NCI-H2196 treated with DMSO at 0.1 percent for 48 hours (cell line): ENCODE measurements around the gene RMND1.
"Not testable (repeated sequence)": the region's sequence is repeated elsewhere in the genome, so short reads cannot be mapped to it uniquely, and the experiment has no call there.

Source experiments
- DNase-seq: peaks from one replicate; lab custom pipeline; 2025; ENCODE audit not compliant: unreplicated experiment; lab: John Stamatoyannopoulos, UW

The RMND1 gene

GRCh38 chr6:151451950-151452749 lies at the start of gene RMND1:
TSS of gene RMND1 (minus strand) at chr6:151452126. CDS start at chr6:151445811, 6,315 bp downstream.
- DNase-seq: peak; percentile 100

DNA sequence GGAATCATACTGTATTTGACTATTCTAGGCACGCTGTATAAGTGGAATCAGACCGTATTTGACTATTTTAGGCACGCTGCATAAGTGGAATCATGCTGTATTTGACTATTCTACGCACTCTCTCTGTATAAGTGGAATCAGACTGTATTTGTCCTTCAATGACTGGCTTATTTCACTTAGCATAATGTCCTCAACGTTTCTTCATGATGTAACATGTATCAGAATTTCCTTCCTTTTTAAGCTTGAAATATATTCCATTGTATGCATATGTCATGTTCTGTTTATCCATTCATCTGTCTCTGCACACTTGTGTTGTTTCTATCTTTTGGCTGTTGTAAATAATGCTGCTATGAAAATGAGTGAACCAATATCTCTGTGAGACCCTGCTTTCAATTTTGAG lies 47.6 kb upstream of the RMND1 start:
- DNase-seq: no peak

GRCh38 chr6:151498327-151498726 lies 46.4 kb upstream of the RMND1 start:
- no peak for DNase-seq

DNA sequence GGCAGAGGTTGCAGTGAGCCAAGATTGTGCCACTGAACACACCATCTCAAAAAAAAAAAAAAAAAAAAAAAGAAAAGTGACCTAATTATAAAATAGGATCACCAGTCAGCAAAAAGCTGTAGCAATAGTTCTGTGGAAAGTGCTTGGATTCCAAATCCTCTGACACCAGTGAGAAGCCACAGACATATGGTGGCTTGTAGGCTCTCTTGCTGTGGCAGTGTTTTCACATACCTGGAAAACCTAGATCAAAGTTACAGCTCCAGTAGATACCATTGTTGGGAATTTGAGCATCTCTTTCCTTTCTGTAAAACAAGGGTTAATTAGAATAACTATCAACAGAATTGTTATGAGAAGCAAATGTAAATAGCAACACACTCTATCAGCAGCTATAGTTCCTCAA lies 46.0 kb upstream of the RMND1 start:
- DNase-seq: no peak

GRCh38 chr6:151495380-151495779 lies 43.5 kb upstream of the RMND1 start:
- DNase-seq: no peak

DNA sequence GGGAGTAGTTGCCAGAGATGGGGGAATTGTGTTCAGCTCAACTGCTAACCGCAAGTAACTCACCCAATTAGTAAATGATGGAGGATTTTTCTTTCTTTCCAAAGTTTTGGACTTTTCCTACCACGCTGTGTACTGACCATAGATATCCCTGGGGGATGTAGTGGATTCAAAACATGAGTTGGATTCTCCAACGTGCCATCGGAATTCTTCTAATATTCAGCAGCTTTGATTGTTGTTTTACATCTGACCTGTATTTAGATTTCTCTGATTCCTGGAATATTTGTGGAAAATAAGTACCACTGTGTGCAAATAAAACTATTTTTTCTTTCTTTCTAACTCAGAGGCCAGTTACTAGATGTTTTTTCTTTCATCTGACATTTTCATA lies 43.0 kb upstream of the RMND1 start:
- DNase-seq: no peak

DNA sequence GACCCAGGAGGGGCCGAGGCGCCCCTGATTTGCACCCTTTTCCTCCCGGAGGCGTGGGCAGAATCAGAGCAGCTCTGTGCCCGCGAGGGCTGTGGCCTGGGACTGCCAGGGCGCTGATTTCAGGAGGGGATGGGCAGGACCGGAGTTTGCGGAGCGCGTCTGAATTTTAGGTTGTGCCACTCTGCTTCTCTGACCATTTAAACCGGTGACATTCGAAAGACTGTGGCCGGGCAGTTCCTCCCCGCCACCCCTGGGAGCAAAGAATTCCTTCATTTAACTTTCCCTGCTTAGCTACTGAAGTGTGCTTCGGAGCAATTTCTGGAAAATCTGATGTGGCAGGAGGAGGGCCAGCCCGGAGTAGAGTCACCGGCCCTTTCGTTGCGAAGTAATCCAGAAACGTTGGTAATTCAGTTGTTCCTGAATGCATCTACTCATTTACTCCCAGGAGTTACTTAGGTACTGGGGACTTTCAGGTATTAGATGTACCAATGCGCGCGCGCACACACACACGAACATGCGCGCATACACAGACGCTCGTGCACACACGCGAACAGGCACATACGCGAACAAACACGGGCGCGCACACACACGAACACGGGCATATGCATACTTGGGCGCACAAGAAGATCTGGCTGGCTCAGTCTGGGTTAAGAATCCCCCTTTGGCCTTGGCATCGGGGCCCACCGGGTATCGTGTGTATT lies 42.5 kb upstream of the RMND1 start:
- no peak for DNase-seq

DNA sequence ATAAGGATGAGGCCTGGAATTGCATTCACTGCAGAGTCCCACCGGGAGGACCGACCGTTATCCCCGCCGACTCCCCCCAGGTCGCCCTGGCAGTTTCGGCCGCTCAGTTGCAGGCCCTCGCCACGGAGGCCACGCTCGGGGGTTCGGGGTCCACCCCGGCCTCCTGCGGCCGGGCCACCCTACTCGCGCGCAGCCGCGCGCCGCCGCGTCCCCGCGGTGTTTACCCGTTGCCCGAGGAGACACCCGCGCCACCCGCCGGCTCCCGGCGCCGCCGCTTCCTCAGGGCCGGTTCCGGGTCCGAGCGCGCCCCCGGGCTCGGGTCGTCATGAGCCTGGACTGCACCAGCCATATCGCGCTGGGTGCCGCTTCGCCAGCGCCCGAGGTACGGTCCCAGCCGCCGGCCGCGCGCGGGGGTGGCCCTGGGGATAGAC lies 41.9 kb upstream of the RMND1 start, which contains the start of gene CCDC170:
Gene CCDC170 (plus strand): TSS at position 214 of the 431 bp plus-strand sequence. CDS start 112 bp downstream, at position 326.
- DNase-seq: no peak

GRCh38 chr6:151493161-151493803 lies 41.4 kb upstream of the RMND1 start:
- no peak for DNase-seq

- DNase-seq: no peak
Observed at GRCh38 chr6:151490996-151491395, 39.1 kb upstream of the RMND1 start.

- DNase-seq: no peak
Observed at GRCh38 chr6:151488226-151488625, 36.3 kb upstream of the RMND1 start.

DNA sequence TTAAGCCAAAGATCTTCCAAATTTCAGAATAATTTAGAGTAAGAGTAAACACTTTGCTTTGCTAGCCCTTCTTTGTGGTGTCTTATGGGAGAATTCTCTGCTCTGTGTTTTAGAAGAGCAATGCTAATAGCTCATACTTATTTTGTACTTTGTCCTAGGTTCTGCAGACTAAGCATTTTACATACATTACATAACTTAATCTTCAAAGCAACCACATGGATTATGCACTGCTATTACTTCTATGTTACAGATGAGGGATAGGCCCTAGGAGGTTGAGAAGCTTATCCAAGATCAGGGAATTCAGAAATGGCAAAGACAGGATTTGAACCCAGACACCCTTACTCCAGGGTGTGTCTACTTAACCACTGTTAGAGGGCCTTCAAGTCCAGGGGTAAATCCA lies 32.1 kb upstream of the RMND1 start:
- no peak for DNase-seq

GRCh38 chr6:151482290-151482689 lies 30.4 kb upstream of the RMND1 start:
- DNase-seq: no peak

DNA sequence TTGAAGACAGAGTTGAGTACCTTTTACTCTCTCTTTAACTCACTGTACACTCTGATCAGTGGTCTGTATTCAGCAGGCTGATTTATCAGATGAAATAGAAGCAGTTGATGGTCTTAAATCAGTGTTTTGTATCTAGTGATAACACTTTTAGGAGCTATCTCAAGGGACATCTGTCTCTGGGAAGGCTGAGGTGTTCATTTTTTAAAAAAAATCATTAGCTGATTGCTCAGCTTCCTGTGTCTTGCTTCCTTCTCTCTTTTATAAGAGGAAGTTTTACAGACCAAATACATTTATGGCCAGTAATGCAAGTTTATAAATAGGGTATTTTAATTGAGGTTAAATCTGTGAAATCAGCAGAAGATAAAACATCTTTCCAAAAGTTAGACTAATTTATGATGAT lies 29.9 kb upstream of the RMND1 start:
- no peak for DNase-seq

DNA sequence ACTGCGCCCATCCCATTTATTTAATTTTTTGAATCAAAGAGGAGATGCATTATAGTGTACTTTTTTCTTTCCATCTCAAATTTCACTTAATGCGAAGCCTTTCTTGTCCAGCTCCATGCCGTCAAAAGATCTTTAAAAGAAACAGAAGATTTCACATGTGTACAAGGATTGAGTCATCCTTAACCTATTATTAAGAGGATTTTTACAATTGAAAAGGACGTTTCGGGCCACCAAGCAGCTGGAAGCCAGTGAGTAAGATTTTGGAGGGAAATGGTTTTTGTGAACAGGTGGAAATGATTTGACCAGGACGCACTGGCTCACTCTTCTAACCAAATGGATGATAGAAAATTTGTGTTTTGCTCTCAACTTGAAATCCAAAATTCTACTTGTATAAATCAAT lies 26.7 kb upstream of the RMND1 start:
- DNase-seq: no peak

DNA sequence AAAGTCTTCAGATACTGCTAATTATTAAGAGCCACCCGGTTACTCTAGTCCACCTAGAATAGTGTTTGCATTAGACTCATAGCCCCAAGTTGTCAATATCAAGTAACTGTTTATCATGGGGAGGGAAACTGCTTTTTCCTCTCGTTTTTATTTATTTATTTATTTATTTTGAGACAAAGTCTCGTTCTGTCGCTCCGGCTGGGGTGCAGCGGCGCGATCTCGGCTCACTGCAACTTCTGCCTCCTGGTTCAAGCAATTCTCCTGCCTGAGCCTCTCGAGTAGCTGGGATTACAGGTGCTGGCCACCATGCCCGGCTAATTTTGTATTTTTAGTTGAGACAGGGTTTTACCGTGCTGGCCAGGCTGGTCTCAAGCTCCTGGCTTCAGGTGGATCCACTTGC lies 25.8 kb upstream of the RMND1 start:
- DNase-seq: no peak

- DNase-seq: no peak
Observed at GRCh38 chr6:151475653-151476523, 24.0 kb upstream of the RMND1 start.

- DNase-seq: no peak
Observed at GRCh38 chr6:151464702-151465101, 12.8 kb upstream of the RMND1 start.

DNA sequence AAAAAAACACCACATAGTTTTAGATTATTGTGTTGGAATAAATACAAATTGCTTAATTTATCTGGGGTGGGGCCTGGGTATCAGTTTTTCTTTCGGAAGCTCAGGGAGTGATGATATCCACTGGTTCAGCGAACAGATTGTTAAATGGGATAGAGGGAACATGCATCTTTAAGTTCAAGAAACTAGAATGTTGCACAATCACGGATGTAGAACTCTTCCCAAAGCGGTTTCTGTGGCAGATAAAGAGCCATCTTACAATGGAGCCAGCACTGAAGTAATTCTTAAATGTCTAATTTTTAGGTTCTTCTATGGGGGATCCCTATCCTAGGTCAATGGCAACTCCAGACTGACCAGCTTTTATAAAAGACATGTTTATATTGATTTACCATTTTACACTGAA lies 9.7 kb upstream of the RMND1 start:
- DNase-seq: no peak

- DNase-seq: not testable (repeated sequence)
Observed at GRCh38 chr6:151455751-151456398, 3.9 kb upstream of the RMND1 start.
